Fibroblast of the aortic adventitia (primary cell): Measurements from ENCODE around the gene ISCA2. TPM values are rescaled to one million over a fixed set of nuclear protein-coding genes. Genes with fewer than 3 reads are reported as not detected.

Experiments
- DNase-seq: peaks from one replicate; pipeline ENCODE4 v3.0.0-alpha.2; 2010; ENCODE audit warnings: low read depth
- H3K4me3 ChIP-seq: 2 replicates; pipeline ENCODE4 v1.5.1; 2011; ENCODE audit warnings: low read depth, mild to moderate bottlenecking, control low read depth, low read length, moderate library complexity
- CTCF ChIP-seq: IDR thresholded peaks from 2 replicates; pipeline ENCODE4 v1.5.1; 2011; ENCODE audit warnings: mild to moderate bottlenecking, low read length, control low read depth, inconsistent platforms; ENCODE audit not compliant: insufficient read depth
- total RNA-seq: library from RNA; depleted of rRNA; stranded (reverse); fragments of >200 nt; gene quantifications from 2 replicates; pipeline ENCODE4 v1.2.3, GENCODE V29; 2012; ENCODE audit warnings: low replicate concordance

Gene ISCA2
- total RNA-seq, 1 donor = 12.9 TPM

GRCh38 chr14:74546416-74546815, 52.9 kb downstream of the ISCA2 start:
- no peak overlapping the region for H3K4me3 ChIP-seq
- no peak for DNase-seq
- no peak for TF ChIP-seq CTCF

Other genes with a start within 250 kb of the ISCA2 start
- gene ABCD4, start 190.8 kb upstream of the ISCA2 start, total RNA-seq = 28.2 and 48.5 TPM in 2 replicates
- not detected in 2 replicates for gene VRTN, start 145.3 kb upstream of the ISCA2 start, total RNA-seq
- not detected in 2 replicates for gene SYNDIG1L, start 67.6 kb upstream of the ISCA2 start, total RNA-seq
- gene NPC2, start 460 bp upstream of the ISCA2 start, total RNA-seq = 189 and 291 TPM in 2 replicates
- 58.5 and 157 TPM in 2 replicates for gene LTBP2, start 118.5 kb downstream of the ISCA2 start, total RNA-seq
- 21.8 and 27.1 TPM in 2 replicates for gene AREL1, start 219.3 kb downstream of the ISCA2 start, total RNA-seq
- gene FCF1, start 219.4 kb downstream of the ISCA2 start, total RNA-seq = 52.2 and 52.3 TPM in 2 replicates